Esophagus squamous epithelium (tissue), 5 donors: ENCODE measurements around the gene TMEM269. TPM values are rescaled to one million over a fixed set of nuclear protein-coding genes. Genes with fewer than 3 reads are reported as not detected.

Source experiments
- DNase-seq: peaks from one replicate; lab custom pipeline; 2025; lab: John Stamatoyannopoulos, UW
- H3K27ac ChIP-seq, 4 donors: fragments of 200-600 bp; sonication (generic); one replicate each; pipeline ENCODE4 v1.5.1; 2016 to 2019; ENCODE audit warnings: mild to moderate bottlenecking in 1 of 4
- H3K27me3 ChIP-seq, 4 donors: fragments of 200-600 bp; sonication (generic); 1 replicate in 3 of 4; 2 replicates in 1 of 4; pipeline versions ENCODE4 v1.5.1 to v1.6.0; 2017 to 2021; ENCODE audit warnings: antibody characterized with exemption in 1 of 4
- H3K36me3 ChIP-seq, 3 donors: fragments of 200-600 bp; sonication (generic); one replicate each; pipeline ENCODE4 v1.5.1; 2016 to 2019
- H3K4me1 ChIP-seq, 3 donors: fragments of 200-600 bp; sonication (generic); one replicate each; pipeline ENCODE4 v1.5.1; 2017 to 2019
- H3K4me3 ChIP-seq, 4 donors: fragments of 200-600 bp; sonication (generic); 1 replicate in 3 of 4; 2 replicates in 1 of 4; pipeline ENCODE4 v1.5.1; 2016 to 2019; ENCODE audit warnings: mild to moderate bottlenecking in 2 of 4, moderate library complexity in 1 of 4
- H3K9me3 ChIP-seq, 3 donors: fragments of 200-600 bp; sonication (generic); one replicate each; pipeline ENCODE4 v1.5.1; 2016 to 2019
- CTCF ChIP-seq, 6 experiments: fragments of 450-650 bp in 4 of 6; fragments of 200-600 bp in 2 of 6; sonication (generic) in 2 of 6; IDR thresholded peaks; one replicate each; pipeline ENCODE4 v1.5.1; 2016 to 2019; ENCODE audit warnings: antibody characterized with exemption in 6 of 6, mild to moderate bottlenecking in 4 of 6, moderate library complexity in 4 of 6
- POLR2A ChIP-seq, 4 donors: fragments of 450-650 bp; IDR thresholded peaks; one replicate each; pipeline ENCODE4 v1.6.1; 2017; ENCODE audit warnings: antibody characterized with exemption in 4 of 4, mild to moderate bottlenecking in 4 of 4, moderate library complexity in 3 of 4
- WGBS, 2 donors: methylation state at CpG; one replicate each; pipeline ENCODE4 v1.1.5; 2018; 5-methylcytosine and 5-hydroxymethylcytosine counted together
- intact Hi-C: fragments of 100-400 bp; cut with DNase I; formaldehyde crosslinking; loops from one replicate; pipeline ENCODE4 v1.15.0; 2022
- total RNA-seq, 4 donors: library from RNA; depleted of rRNA; stranded (reverse); fragments of >200 nt; gene quantifications; one replicate each; pipeline ENCODE4 v1.1.0, GENCODE V29; 2016
- donor health status: DM: yes; HTN: yes; CAD: no.

TMEM269 gene
- total RNA-seq, 4 donors from 2014 or later = not detected

- Histone ChIP-seq H3K4me1 (peaks cover 6 to 24% (median 12%) of the 10 kb centered on the region in 3 donors), H3K9me3 (no peaks in the 10 kb centered on the region), H3K4me3 (no peak overlapping the region), H3K36me3 (peaks cover 0 to 42% (median 0%) of the 10 kb centered on the region in 3 donors), H3K27me3 (no peaks in the 10 kb centered on the region), H3K27ac (no peak overlapping the region)
- no peak for DNase-seq
- intact Hi-C loops = no loop called here
- no peak for TF ChIP-seq CTCF (IDR thresholded peaks at IDR 0.05)
- TF ChIP-seq POLR2A (IDR thresholded peaks at IDR 0.05) = no peak
- 89 to 95% methylated on average over 4 of the region's 4 CpGs for WGBS, 2 donors
These were observed 59.9 kb downstream of the TMEM269 start for GRCh38 chr1:42844592-42845140.

- intact Hi-C loops = no loop called here
- no peak overlapping the region for H3K27ac ChIP-seq
- TF ChIP-seq CTCF (IDR thresholded peaks at IDR 0.05) = no peak
- no peak for TF ChIP-seq POLR2A (IDR thresholded peaks at IDR 0.05)
- peaks cover 6 to 24% (median 12%) of the 10 kb centered on the region in 3 donors for H3K4me1 ChIP-seq
- H3K27me3 ChIP-seq = no peaks in the 10 kb centered on the region
- no peaks in the 10 kb centered on the region for H3K9me3 ChIP-seq
- 54 to 67% methylated on average over 1 of the region's 1 CpG for WGBS, 2 donors
- no peak overlapping the region for H3K4me3 ChIP-seq
- peaks cover 0 to 45% (median 0%) of the 10 kb centered on the region in 3 donors for H3K36me3 ChIP-seq
- no peak for DNase-seq
These were observed 60.4 kb downstream of the TMEM269 start for GRCh38 chr1:42845193-42845592.

- H3K9me3 ChIP-seq = peaks cover 0 to under 1% (median 0%) of the 10 kb centered on the region in 3 donors
- no peak for DNase-seq
- peak overlapping the region; percentile 77 to 96 (median 86) for H3K4me3 ChIP-seq
- TF ChIP-seq POLR2A (IDR thresholded peaks at IDR 0.05) (no peak), CTCF (IDR thresholded peaks at IDR 0.05) (no peak)
- H3K27me3 ChIP-seq = no peaks in the 10 kb centered on the region
- peaks cover 0 to 48% (median under 1%) of the 10 kb centered on the region in 3 donors for H3K36me3 ChIP-seq
- H3K4me1 ChIP-seq = peaks cover 6 to 24% (median 12%) of the 10 kb centered on the region in 3 donors
- peak overlapping the region; percentile 6 to 62 (median 38) for H3K27ac ChIP-seq
- 9 to 11% methylated on average over 7 to 10 of the region's 10 CpGs for WGBS, 2 donors
- intact Hi-C loops = no loop called here
These were observed 61.1 kb downstream of the TMEM269 start for GRCh38 chr1:42845866-42846256.

DNA sequence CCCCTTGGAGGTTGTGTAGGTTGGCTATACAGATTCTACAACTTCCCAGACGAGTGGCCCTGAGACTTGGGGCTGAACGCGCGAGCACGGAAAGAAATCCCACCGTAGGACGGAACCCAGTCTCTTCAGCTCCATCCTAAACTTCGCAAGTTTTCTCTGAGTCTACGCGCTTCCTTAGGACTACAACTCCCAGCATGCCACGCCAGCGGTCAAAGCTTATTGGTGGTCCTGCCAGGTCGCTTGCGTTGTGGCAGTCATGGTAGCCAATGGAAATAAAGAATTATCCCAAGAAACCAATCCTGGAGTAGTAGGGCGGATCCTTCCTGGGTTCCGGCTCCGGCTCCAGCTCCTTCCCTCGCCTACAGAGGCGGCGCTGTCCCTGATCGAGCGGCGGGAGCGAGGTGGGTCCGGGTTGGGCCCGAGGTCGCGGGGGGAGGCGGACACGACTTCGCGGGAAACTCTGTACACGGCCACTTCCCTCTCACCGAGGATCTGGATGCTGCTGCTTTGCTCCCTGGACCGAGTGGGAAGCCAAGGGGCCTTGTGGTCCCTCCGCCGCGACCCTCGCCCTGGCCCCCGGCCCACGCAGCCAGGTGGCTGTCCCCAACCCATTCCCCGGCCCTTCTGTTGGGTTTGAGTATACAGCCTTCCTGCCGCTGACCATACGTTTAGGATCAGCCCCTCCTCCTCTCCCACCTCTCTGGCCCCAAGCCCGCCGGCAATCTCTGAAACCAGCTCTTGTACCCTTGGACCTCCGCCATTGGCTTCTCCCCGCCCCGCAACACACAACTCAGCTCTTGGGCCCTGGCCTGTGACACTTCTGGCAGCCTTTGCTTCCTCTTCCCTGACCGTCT is 61.7 kb downstream of the TMEM269 start, which contains the start of gene ZNF691:
Gene ZNF691, plus strand, starts transcription at position 357 of the 854 bp plus-strand sequence. CDS start 3,046 bp downstream, outside the sequence.
- Histone ChIP-seq H3K27me3 (no peaks in the 10 kb centered on the region), H3K4me3 (peak within 1 kb of the TSS; percentile 77 to 96 (median 86)), H3K9me3 (peaks cover 0 to 6% (median 0%) of the 10 kb centered on the region in 3 donors), H3K36me3 (peaks cover 2 to 48% (median 7%) of the 10 kb centered on the region in 3 donors), H3K27ac (peak within 1 kb of the TSS; percentile 87 to 90 (median 88)), H3K4me1 (peaks cover 6 to 24% (median 12%) of the 10 kb centered on the region in 3 donors)
- DNase-seq = peak; percentile 82
- TF ChIP-seq CTCF (IDR thresholded peaks at IDR 0.05) (peak in 4 of 6 experiments; percentile 33 to 54 (median 34)), POLR2A (IDR thresholded peaks at IDR 0.05) (peak in 2 of 4 donors; percentile 55 to 71)
- 1 to 2% methylated on average over 30 to 38 of the region's 50 CpGs for WGBS, 2 donors
- intact Hi-C loops = no loop called here
